ENCODE measurements around the gene KCNK6.

KCNK6 gene

DNA sequence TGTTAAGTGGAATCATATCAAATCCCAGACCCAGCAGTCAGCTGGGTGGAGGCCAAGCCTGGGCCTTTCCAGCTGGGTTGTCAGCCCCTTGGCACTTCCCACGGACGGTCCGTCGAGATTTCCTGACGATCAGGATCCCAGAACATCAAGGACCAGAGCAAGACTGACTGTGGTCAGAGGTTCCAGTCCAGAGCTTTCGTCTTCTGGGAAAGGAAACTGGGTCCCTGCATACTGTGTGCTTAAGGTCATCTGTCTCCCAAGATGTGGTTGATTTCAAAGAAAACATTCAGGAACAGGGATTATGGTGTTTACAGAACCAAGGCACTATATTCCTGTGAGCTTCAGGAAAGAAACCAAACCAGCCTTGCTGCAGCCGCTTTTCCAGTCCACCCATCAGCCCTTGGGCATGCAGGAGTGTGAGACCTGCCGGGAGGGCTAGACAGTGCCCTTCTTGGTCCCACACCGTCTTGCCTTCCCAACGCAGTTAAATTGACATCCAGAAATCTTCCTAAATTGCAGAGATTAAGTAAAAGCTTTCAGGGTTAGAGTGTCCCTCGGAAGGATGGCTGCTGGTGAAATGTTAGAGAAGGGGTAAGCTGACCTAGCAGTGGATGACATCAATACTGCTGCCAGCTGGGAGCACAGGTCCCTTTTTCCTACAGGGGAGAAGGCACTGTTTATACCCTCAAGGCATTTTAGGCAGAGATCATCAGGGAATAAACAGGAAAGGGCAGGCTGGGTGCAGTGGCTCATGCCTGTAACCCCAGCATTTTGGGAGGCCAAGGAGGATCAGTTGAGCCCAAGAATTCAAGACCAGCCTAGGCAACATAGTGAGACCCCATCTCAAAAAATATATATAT is 20.6 kb upstream of the KCNK6 start:
- no peak for DNase-seq

DNA sequence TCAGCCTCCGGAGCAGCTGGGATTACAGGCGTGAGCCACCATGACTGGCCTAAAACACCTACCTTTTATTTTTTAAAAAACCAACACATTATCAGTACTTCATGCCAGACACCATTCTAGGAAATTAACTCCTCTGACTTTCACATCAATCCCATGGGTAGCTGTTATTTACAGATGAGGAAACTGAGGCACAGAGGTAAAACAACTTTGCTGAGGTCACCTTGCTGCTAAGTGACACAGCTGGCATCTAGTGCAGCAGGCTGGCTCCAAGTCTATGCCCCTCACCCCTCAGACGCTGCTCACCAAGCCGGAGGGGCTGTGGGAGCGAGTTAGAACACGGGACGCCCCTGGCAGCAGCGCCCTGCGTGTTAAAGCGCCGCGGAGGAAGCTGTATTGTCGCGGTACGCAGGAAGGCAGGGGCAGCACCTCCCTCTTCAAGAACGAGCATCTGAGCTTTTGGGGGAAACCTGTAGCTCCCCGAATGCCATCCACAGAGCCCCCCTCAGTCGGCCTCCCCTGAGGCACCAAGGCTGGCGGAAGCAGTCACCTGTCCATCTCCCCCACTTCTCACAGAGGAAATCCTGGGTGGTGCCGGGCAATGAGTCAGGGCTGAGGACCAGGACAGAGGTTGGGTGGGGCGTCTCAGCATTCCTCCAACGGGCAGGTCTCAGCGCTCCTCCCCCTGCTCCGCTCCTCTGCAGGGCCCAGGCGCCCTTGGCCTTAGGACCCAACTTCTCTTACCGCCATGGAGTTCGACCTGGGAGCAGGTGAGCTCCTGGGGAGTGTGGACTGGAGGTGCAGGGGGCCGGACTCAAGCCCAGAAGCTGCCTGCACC is 15.9 kb upstream of the KCNK6 start, which contains the start of gene C19orf33:
C19orf33 (plus strand) TSS at position 735 of the 835 bp plus-strand sequence; CDS start at position 746, 11 bp downstream.
- no peak for DNase-seq

DNA sequence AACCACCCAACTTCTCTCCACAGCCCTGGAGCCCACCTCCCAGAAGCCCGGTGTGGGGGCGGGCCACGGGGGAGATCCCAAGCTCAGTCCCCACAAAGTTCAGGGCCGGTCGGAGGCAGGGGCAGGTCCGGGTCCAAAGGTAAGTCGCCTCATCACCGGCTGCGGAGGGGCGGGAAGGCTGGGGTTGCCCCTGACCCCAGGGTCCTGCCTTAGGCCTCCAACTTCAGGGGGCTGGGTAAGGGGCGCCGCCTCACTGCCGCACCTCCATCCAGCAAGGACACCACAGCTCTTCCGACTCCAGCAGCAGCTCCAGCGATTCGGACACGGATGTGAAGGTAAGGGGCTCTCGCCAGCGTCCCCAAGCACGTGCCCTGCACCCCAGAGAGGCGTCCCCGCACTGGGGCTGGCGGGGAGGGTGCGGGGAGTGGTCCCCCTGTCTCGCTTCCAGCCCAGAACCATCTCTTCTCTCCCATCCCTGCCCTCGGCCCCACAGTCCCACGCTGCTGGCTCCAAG is 15.2 kb upstream of the KCNK6 start:
- no peak for DNase-seq

DNA sequence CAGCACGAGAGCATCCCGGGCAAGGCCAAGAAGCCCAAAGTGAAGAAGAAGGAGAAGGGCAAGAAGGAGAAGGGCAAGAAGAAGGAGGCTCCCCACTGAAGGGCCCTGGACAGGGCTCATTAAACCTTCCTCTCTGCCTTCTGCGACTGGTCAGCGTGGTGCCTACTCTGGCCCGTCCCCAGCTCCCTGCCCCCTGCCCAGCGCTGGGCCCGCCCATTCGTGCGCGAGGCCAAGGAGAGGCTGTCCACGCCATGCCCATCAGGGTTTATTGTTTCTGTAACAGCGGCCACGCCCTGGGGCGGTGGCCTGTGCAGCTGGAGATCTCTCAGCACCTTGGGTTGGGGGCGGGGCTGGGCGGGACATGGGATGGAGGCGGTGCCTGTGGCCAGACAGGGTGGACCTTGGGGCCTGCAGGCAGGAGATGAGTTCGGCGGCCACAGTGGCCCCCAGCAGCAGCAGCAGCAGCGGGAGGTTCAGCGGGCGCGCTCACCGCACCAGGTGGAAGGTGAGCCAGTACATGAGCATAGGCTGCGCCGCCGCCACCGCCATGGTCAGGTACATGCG is 14.7 kb upstream of the KCNK6 start:
- no peak for DNase-seq

DNA sequence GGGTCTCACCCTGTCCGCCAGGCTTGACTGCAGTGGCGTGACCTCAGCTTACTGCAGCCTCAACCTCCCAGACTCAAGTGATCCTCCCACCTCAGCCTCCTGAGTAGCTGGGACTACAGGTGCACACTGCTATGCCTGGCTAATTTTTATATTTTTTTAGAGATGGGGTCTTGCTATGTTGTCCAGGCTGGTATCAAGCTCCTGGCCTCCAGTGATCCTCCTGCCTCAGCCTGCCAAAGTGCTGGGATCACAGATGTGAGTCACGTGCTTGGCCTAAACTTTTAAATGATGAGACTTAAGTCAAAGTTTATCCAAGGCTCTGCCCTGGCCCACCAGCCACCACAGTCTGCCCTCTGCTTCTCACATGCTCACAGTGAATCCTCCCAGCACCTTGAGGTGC is 13.4 kb upstream of the KCNK6 start:
- DNase-seq: no peak

DNA sequence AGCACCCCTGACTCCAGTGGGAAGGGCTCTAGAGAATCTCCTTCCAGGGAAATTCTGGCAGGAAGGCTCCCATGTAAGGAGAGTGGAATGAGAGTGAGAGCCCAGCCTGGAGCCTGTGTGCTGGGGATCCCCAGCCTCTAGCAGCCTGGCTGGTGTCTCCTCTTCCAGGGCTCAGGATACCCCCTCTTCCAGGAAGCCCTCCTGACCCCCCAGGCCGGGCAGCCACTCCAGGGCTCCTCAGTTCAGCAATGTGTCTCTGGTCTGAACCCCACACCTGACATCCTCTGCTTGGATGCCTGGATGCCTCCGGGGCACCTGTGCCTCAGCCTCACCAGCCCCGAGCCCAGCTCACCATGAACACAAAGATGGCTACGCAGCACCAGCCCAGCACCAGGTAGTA is 12.6 kb upstream of the KCNK6 start:
- DNase-seq: no peak

DNA sequence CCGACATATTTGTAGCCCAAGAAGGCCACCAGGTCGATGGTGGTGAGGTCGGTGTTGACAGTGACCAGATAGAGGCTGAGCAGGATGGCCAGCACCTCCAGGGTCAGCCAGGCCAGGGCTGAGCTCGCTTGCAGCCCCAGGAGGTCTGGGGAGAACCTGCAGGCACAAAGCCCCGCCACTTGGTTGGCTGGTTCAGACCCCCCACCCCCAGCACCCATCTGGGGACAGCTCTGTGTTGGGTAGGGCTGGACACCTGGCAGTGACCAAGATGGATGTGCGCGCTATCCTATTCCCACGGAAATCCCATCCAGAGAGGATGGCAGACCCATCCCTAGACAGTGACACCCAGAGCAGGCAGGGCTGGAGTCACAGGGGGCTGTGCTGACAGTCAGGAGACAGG is 12.0 kb upstream of the KCNK6 start:
- DNase-seq: no peak

DNA sequence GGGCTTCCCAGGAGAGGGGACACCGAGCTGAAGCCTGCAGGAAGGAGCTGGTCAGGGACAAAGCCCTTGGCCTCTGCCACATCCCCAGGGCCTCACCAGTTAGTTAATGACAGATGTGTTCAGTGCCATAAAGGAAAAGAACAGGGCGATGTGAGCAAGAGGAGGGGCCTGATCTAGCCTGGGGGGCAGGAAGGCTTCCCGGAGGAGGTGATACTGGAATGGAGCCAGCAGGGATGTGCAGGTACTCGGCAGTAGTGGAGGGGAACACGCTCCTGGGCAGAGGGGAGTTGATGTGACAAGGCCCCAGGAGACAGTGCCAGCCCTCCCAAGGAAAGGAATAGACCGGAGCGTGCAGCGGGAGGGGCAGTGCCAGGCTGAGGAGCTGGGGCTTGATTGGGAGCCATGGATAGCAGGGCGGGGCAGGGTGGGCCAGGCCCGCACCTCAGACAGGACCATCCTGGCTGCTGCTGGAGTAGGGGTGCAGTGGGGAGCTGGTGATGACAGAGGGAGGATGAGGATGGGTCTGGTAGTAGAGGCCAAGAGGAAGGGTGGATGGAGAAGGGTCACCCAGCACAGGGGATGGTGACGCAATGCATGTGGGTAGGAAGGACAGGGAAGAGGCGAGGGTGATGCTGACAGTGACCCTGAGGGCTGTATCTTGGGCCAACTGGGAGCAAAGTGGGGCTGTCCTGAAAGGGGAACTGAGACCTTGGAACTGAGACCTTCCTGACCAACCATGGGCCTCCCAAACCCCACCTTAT is 11.5 kb upstream of the KCNK6 start:
- no peak for DNase-seq

DNA sequence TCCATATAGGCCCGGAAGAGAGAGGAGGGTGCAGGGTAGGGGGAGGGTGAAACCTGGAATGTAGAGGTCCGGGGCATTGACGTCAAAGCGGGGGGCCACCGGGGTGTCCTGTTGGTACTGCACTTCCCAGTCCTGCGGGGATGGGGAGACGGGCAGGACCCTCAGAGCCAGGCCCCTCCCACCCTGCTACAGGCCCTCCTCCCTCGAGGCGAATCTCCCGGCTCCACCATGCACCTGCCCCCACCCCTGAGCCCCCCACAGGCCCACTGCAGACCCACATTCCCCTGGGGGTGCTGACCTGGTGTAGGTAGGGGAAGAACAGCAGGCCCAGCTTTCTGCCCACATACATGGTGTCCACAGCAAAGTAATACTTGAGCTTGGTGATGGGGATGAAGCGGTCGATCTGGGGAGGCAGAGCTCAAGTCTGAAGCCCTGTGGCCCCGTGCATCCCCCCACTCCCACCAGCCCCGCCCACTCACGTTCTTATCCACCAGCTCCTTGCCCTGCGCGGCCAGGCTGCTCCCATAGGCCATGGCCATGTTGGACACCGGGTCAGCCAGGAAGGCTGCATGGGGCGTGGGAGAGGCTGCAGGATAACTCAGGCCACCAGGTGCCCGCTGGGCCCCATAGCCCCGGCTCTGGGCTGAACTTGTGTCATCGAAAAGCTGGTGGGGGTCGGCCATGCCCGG is 10.6 kb upstream of the KCNK6 start:
- no peak for DNase-seq

DNA sequence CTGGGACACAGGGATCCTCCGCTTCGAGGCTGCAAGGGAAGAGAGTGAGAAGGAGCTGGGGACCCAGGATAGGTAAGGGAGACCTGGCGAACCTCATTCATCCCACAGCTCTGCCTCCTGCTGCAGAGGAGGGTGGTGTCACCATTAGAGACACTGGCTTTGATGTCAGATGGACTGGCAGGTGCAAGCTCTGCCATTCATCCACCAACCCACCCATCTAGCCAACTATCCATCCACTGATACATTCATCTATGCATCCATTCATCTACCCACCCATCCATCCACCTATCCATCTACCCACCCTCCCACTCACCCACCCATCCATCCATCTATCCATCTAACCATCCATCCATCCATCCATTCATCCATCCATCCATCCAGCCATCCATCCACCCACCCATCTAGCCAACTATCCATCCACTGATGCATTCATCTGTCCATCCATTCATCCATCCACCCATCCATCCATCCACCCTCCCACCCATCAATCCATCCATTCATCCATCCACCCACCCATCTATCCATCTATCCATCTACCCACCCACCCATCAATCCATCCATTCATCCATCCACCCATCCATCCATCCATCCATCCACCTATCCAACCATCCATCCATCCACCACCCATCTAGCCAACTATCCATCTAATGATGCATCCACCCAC is 9.9 kb upstream of the KCNK6 start:
- no peak for DNase-seq

DNA sequence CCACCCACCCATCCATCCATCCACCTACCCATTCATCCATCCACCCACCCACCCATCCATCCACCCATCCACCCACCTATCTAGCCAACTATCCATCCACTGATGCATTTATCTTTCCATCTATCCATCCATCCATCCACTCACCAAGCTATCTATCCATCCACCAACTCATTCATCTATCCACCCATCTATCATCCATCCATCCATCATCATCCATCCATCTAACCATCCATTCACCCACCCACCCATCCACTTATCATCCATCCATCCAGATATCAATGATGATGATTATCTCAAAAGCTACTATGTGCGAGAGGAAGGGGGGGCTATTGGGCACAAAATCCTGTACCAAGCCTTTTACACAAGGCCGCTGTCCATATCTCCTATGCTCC is 9.4 kb upstream of the KCNK6 start:
- DNase-seq: no peak

DNA sequence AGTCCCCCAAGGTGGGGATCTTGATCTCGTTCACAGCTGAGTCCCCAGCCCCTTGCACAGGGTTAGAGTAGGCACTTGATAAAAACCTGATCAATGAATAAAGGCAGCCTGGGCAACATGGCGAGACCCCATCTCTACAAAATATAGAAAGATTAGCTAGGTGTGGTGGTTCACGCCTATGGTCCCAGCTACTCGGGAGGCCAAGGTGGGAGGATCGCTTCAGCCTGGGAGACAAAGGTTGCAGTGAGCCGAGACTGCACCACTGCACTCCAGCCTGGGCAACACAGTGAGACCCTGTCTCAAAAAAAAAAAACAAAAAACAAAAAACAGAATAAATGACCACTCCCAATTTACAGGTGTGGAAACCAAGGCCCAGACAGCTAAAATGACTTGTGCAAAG is 8.7 kb upstream of the KCNK6 start:
- DNase-seq: no peak

DNA sequence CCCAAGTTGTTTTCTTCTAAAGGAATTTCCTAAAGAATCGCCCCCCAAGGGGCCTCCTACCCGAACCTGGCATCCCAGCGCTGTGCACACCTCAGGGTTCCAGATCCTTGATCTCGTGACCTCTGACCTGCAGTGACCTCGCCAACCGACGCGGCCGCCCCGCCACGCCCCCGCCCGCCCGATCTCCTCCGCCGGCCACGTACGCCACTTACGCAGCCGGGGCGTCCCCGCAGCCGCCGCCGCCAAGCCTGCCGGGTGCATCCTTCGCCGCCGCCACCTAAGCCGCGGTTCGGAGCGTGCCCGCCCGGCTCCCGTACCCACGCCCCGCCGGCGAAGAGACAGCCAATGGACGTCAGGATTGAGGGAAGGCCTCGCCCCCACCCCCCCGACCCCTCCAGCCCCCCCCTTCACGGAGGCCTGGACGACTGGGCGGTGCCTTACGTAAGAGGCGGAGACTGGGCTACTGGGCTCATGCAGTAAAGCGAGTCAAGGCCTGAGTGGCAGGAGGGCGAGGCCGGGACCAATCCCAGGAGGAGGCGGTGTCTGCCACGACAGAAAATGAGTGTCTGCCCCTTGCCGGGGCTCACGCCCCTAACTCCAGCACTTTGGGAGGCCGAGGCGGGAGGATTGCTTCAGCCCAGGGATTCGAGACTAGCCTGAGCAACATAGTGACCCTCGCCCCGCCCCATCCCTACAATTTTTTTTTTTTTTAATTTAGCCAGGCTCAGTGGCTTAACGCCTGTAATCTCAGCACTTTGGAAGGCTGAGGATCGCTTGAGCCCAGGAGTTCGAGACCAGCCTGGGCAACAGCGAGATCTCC is 3.8 kb upstream of the KCNK6 start, which contains the start of gene YIF1B:
YIF1B (minus strand) TSS at position 291 of the 820 bp plus-strand sequence; CDS start at position 261, 30 bp downstream.
- peak; percentile 97 for DNase-seq

DNA sequence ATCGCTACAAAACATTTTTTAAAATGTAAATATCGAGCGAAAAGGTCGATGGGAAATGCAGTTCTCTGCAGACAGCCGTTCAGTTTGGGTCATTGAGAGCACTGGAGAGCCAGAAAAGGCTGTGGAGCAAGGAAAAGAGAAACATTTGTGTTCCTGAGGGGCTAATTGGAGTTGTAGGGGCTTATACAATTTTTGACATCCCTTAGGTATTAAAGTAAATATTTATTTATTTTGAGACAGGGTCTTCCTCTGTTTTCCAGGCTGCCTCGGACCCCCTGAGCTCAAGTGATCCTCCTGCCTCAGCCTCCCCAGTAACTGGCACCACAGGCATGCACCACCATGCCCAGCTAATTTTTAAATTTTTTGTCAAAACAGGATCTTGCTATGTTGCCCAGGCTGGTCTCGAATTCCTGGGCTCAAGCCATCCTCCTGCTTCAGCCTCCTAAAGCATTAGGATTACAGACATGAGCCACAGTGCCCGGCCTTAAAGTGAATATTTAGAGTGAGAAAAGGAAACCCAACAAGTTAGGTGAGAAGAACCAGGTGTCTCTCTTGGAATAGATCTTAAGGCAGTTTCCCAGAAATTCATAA is 3.1 kb upstream of the KCNK6 start:
- DNase-seq: no peak

DNA sequence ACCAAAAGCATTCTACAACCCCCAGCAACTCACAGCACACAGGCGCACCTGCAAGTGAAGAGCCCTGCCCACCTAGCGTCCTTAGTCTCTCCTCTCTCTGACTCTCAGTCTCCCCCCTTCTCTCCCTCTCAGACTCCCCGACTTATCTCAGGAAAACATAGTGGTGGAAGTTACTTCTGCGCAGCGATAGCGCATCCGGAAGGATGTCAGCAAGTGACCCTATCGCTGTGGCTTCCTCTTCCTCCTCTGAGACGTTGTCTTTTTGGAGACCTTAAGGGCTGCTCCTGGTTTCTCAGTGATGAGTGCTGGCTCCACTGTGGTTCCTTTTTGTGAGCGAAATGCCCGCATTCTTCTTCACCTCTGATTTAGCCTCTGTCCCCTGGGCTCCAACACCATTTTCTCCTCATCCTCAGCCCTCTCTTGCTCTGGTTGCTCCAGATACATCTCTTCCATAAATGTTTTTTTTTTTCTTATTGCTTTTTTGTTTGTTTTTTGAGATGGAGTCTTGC is 2.5 kb upstream of the KCNK6 start:
- DNase-seq: no peak

DNA sequence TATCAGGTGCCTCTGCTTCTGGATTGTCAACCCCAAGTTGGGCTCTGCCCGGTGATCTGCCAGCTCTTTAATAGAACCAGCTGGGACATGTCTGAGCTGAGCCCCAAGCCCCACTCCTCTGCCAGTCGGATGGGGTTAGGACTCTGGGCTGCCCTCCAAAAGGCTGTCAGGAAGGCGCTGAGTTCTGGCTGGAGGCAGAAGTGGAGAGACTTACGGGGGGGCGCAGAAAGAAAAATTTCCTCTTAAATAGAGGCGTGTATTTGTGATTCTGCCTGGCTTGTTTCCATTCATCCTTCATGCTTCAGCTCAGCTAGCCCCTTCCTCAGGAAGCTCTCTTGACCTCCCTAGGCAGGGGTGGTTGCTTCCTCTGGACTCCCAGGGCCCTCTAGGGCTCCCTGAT is 985 bp upstream of the KCNK6 start:
- DNase-seq: no peak

DNA sequence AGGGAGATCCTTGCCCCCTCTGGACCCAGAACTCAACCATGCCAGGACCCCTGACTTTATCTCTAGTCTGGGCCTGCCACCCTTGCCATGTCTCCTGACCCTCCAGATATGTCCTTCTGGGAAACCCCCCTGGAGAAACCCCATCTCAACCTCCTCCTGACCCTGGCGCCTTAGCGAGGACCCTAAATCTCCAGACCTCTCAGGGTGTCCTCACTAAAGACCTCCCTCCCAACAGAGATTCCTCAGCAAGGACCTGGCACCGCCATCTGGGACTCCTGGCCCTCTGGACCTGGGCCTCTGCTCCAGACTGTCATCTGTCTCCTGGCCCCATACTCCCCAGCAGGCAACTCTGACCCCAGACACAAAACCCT is 1.3 kb downstream of the KCNK6 start:
- no peak for DNase-seq

DNA sequence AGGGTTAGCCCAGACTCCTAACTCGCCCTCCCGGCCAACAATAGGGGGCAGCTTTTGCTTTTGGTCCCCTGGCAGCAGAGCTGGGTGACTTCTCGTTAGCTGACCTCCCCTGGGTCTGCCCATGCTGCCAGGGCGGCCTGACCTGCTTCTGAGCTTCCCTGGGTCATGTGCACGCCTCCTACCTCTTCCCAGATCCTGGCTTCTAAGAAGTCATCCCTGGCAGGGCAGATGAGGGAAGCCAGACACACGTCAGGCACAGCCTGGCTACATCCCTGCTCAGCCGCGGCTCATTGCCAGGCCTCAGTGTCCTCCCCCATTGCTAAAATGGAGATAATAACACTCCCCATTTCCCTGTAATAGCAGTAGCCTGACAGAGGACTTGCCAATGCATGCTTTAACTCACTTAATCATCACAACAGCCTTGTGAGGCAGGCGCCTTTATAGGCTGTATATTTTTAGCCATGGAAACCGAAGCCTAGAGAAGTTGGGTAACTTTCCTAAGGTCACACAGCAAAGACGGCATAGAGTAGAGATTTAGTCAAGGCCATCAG is 2.1 kb downstream of the KCNK6 start:
- no peak for DNase-seq

DNA sequence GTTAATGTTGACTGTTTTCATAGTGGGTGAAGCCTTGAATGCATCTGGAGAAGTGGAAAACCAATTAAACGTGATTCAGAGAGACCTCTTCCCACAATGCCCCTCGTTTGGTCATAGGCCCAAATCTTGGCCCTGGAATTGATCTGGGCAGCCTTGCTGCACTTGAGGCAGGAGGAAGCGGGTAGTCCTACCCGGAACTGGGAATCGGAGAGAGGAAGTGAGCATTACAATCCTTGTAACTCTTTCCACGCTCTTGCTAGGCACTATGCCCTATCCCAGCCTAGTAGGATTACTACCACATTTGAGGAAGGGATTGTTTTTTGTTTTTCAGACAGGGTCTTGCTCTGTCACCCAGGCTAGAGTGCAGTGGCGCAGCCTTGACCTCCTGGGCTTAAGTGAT is 3.6 kb downstream of the KCNK6 start:
- no peak for DNase-seq

DNA sequence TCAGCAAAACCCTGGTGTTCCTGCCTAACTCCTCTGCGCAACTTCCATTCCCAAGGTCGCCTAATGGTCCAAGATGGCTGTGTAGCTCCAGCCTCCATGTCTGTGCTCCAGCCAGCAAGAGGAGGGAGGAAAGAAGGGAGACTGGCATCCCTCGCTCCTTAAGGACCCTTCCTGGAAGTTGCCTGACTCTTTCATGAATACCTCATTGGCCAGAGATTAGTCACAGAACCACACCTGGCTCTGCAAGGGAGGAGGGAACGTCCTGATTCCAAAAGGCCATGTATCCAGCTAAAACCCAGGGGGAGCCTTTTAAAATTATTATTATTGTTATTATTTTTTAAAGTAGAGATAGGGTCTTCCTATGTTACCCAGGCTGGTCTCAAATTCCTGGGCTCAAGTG is 4.8 kb downstream of the KCNK6 start:
- no peak for DNase-seq
